ENCODE data around the gene COP1. TPM values are rescaled to one million over a fixed set of nuclear protein-coding genes. Genes with fewer than 3 reads are reported as not detected.
A peak's percentile ranks its signal among the peaks of the same experiment; 100 is the strongest.

COP1 gene
- total RNA-seq, 2 experiments from 2014 or later, result 33.8 to 36.9 TPM

DNA sequence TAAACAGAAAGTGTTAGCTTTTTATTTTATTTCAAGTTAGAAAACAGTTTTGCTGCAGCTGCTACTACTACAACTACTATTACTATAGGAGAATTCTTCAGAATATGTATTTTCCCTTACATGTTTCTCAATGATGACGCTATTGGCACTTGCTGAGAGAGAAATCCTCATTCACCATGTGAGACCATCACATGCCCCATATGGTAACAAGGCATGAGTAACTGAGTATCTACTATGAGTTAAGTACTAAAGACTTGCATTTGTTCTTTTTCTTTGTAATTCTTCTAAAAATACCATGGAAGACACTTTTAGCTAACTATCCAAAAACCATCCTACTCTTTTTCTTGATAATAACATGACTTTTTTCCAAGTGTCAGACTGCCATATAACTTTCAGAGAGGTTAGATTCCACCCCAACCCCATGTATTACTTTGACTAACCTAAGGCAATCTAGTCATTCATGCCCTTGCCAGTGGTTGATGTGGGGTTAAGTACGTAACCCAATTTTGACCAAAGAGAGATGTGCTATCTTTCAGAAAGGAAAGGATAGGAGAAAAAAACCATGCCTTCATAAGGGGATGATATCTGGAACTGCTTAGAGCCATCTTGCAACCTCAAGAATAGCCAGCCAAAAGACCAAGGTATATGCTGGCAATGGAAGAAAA lies 42.9 kb downstream of the COP1 start:
- Mint-ChIP-seq H3K27me3 (no peaks in the 10 kb centered on the region), H3K4me1 (ENCODE audit: low read depth) (peaks cover 55% of the 10 kb centered on the region), H3K27ac (peak overlapping the region; percentile 40), H3K4me3 (no peak overlapping the region), H3K36me3 (ENCODE audit: low read depth) (peaks cover 59% of the 10 kb centered on the region), H3K9me3 (peaks cover 6% of the 10 kb centered on the region)
- ATAC-seq, result peak; percentile 63
- peak; percentile 45 for DNase-seq
- TF ChIP-seq, protein P1, sequence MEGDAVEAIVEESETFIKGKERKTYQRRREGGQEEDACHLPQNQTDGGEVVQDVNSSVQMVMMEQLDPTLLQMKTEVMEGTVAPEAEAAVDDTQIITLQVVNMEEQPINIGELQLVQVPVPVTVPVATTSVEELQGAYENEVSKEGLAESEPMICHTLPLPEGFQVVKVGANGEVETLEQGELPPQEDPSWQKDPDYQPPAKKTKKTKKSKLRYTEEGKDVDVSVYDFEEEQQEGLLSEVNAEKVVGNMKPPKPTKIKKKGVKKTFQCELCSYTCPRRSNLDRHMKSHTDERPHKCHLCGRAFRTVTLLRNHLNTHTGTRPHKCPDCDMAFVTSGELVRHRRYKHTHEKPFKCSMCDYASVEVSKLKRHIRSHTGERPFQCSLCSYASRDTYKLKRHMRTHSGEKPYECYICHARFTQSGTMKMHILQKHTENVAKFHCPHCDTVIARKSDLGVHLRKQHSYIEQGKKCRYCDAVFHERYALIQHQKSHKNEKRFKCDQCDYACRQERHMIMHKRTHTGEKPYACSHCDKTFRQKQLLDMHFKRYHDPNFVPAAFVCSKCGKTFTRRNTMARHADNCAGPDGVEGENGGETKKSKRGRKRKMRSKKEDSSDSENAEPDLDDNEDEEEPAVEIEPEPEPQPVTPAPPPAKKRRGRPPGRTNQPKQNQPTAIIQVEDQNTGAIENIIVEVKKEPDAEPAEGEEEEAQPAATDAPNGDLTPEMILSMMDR (IDR thresholded peaks at IDR 0.05), result no peak
- CTCF ChIA-PET, result no interaction called here
- intact Hi-C loops (cut with micrococcal nuclease), result loop anchor here (5.0 kb wide), 1 partner anchor 52 kb away; no protein-coding TSS in a partner anchor
- POLR2A ChIA-PET, result interaction anchor here (1.4 kb wide), 1 partner anchor 42 kb away, joined by 4 read pairs; no protein-coding TSS in a partner anchor

DNA sequence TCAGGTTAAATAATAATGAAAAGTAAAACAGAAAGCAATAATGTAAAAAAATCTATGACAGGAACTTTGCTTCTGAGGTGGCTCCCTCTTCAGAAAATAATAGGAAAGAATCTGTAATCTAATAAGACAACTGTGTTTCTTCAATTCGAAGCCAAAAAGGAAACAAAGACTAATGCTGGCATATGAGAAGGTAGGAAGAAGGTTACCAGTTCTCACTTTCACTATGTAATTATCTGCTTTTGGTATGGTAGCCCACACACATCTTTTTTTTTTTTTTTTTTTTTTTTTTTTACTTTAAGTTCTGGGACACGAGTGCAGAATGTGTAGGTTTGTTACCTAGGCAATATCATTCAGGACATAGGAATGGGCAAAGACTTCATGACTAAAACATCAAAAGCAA lies 47.1 kb downstream of the COP1 start:
- H3K4me1 Mint-ChIP-seq (ENCODE audit: low read depth), result peaks cover 55% of the 10 kb centered on the region
- TF ChIP-seq, protein P1 (IDR thresholded peaks at IDR 0.05), result no peak
- peak; percentile 82 for ATAC-seq
- ChIA-PET POLR2A (no interaction called here), CTCF (no interaction called here)
- peak overlapping the region; percentile 88 for H3K27ac Mint-ChIP-seq
- peaks cover 21% of the 10 kb centered on the region for H3K9me3 Mint-ChIP-seq
- peak overlapping the region; percentile 47 for H3K4me3 Mint-ChIP-seq
- DNase-seq, result no peak
- no peaks in the 10 kb centered on the region for H3K27me3 Mint-ChIP-seq
- intact Hi-C loops (cut with micrococcal nuclease), result loop anchor here (1.0 to 5.0 kb wide), 3 partner anchors 32 to 48 kb away; partner anchors contain the start of gene COP1
- peaks cover 74% of the 10 kb centered on the region for H3K36me3 Mint-ChIP-seq (ENCODE audit: low read depth)

DNA sequence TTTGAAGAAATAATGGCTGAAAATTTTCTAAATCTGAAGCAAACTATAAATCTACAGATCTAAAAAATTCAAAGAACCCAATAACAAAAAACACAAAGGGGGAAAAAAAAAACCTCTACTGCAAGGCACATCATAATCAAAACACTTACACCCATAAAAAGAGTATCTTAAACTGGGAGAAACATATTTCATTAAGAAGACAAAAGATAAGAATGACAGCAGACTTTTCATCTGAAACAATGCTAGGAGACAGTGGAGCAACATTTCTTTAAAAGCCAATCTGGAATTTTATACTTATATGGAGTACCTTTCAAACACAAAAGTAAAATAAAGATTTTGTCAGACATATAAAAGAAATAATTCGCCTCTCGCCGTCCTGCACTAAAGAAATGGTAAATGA lies 49.1 kb downstream of the COP1 start:
- H3K4me3 Mint-ChIP-seq, result no peak overlapping the region
- CTCF ChIA-PET, result no interaction called here
- no peak for DNase-seq
- peaks cover 74% of the 10 kb centered on the region for H3K36me3 Mint-ChIP-seq (ENCODE audit: low read depth)
- peaks cover 41% of the 10 kb centered on the region for H3K4me1 Mint-ChIP-seq (ENCODE audit: low read depth)
- no peaks in the 10 kb centered on the region for H3K27me3 Mint-ChIP-seq
- POLR2A ChIA-PET, result no interaction called here
- TF ChIP-seq, protein P1 (IDR thresholded peaks at IDR 0.05), result no peak
- H3K27ac Mint-ChIP-seq, result no peak overlapping the region
- intact Hi-C loops (cut with micrococcal nuclease), result loop anchor here (5.0 kb wide), 1 partner anchor 34 kb away; no protein-coding TSS in a partner anchor
- peaks cover 21% of the 10 kb centered on the region for H3K9me3 Mint-ChIP-seq
- ATAC-seq, result no peak

DNA sequence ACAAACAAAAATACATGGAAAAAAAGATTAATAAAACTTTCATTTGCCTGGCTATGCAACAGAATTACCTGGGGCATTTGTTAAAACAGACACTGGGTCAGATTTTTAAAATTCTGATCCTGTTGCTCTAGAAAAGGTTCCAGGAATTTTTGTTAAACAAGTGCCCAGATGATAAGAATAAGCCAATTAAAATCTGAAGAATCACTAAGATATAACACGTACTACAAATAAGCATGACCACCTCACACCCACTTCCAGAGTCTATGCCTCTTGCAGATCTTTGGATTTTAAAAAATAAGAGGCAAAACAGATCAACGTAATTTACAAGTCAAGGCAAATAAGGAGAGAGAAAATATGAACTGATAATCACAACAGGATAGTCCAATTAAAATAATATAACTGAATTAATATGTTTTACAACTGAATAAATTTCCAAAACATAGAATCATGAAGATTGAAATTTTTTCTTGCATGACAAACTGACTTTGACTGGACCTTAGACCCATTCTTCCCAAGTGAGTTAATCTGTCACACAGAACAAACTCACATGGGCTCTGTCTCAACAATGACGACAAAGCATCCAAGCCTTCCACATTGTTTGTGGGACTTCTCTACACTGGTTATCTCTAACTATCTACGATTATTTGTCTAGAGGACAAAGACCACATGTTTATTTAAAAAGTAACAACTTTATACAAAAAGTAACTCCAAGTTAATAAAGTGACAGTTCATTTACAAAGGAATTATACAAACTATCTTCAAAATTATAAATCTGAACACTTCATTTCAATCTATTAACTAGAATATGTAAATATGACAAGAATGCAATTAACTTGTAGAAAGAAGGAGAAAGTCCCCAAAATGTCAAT lies 56.9 kb downstream of the COP1 start:
- TF ChIP-seq, protein P1 (IDR thresholded peaks at IDR 0.05), result no peak
- Mint-ChIP-seq H3K4me1 (ENCODE audit: low read depth) (peaks cover 10% of the 10 kb centered on the region), H3K27me3 (no peaks in the 10 kb centered on the region), H3K36me3 (ENCODE audit: low read depth) (peaks cover 63% of the 10 kb centered on the region), H3K9me3 (peaks cover 3% of the 10 kb centered on the region), H3K4me3 (no peak overlapping the region), H3K27ac (no peak overlapping the region)
- intact Hi-C loops (cut with micrococcal nuclease), result no loop called here
- POLR2A ChIA-PET, result no interaction called here
- CTCF ChIA-PET, result interaction anchor here (0.8 kb wide), 1 partner anchor 12 kb away, joined by 3 read pairs; no protein-coding TSS in a partner anchor
- ATAC-seq (no peak), DNase-seq (no peak)

DNA sequence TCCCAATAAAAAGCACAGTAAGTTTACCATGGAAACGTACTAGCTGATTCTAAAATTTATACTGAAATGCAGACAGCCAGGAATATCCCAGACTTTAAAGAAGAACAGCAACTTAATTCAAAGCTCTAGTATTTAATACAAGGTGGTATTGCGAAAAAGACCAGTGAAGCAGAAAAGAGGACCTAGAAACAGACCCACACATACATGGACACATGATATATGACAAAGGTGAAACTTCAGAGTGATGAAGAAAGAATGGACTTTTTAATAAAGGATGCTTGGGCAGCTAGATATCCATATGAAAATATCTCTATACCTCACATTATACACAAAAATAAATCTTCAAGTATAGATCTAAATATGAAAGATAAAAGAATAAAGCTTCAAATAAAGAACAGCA lies 62.6 kb downstream of the COP1 start:
- Mint-ChIP-seq H3K9me3 (peaks cover 3% of the 10 kb centered on the region), H3K36me3 (ENCODE audit: low read depth) (peaks cover 60% of the 10 kb centered on the region), H3K4me1 (ENCODE audit: low read depth) (peaks cover 22% of the 10 kb centered on the region), H3K27me3 (no peaks in the 10 kb centered on the region), H3K4me3 (no peak overlapping the region), H3K27ac (no peak overlapping the region)
- TF ChIP-seq, protein P1 (IDR thresholded peaks at IDR 0.05), result no peak
- ChIA-PET POLR2A (no interaction called here), CTCF (no interaction called here)
- DNase-seq, result no peak
- intact Hi-C loops (cut with micrococcal nuclease), result no loop called here
- no peak for ATAC-seq

Data from activated CD8-positive, alpha-beta T cell treated with anti-CD3 and anti-CD28 coated beads for 36 hours (primary cell).